GM21528 (cell line): Measurements from ENCODE around the gene MUL1.

Experiments
- ATAC-seq: cut with Tn5 transposase; IDR thresholded peaks from one replicate; pipeline ENCODE4 v1.9.1; 2021; ENCODE audit warnings: mild to moderate bottlenecking, moderate library complexity; ENCODE audit not compliant: unreplicated experiment, low FRiP score

The MUL1 gene

DNA sequence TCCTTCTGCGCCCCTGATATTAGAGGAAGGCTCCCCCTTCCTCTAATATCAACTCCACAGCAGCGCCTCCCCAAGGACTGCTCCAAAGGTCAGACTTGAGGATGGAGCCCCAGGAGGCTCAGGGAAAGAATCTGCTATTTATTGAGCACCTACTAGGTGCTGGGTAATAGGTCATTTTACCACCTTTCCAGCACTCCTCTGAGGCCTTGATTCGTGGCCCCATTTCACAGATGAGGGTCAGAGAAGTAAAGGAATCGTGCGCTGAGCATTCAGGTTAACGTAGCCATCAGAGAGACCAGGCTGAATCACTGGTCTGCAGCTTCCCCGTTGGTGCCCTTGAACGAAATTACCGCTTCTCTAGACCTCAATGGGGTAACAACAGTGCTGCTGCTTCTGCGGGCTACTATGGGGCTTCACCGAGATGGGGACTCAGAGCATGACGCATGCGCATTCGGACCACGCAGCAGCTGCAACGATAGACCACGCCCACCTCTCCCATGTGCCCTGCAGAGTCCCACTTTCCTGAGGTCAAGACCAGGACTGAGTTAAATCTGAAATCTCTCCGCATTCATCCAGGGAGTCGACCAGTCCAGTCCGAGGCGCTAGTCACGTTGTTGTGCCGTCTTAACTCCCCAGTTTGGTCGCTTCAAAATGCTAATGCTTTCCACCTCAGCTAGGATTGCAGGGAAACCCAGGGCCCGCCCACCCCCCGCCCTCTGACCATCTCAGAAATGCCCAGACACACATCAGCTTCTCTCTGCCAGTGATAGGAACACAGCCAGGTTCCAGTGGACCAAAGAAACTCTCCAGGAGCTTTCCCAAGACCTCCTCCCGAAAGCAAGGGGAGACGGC, 34.9 kb downstream of the MUL1 start:
- no peak for ATAC-seq

DNA sequence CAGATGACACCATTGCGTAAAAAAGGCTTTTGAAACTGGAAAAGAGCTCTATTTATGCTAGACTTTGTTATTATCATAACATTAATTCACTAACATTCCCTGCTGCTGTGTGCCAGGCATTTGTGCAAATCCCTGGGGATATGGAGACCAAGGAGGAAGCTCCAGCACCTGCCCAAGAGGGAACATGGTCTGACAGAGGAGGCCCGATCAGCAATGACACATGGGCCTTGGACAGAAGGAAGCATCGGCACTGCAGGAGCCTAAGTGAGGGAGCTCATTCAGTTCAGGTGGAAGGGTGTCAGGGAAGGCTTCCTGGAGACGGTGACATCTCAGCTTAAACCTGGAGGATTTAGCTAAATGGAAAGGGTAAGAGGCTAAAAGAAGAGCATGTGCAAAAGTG, 35.8 kb downstream of the MUL1 start:
- ATAC-seq: no peak

DNA sequence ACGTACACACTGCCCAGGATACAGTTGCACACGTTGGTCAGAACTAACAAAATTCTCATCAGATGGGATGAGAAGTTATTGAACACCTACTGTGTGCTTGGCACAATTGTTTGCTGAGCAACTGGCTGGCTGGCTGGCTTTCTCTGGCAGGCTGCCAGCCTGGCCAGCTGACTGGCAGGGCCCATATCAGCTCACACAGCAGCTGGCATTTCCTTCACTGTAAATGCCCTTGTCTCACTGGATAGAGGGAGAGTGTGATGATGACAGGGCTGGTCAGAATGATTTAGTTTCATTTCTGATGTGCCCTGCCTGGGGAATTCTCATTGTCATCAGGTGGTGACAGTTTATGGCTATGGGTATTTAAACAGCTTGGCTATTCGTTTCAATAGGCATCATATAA, 37.8 kb downstream of the MUL1 start:
- no peak for ATAC-seq

DNA sequence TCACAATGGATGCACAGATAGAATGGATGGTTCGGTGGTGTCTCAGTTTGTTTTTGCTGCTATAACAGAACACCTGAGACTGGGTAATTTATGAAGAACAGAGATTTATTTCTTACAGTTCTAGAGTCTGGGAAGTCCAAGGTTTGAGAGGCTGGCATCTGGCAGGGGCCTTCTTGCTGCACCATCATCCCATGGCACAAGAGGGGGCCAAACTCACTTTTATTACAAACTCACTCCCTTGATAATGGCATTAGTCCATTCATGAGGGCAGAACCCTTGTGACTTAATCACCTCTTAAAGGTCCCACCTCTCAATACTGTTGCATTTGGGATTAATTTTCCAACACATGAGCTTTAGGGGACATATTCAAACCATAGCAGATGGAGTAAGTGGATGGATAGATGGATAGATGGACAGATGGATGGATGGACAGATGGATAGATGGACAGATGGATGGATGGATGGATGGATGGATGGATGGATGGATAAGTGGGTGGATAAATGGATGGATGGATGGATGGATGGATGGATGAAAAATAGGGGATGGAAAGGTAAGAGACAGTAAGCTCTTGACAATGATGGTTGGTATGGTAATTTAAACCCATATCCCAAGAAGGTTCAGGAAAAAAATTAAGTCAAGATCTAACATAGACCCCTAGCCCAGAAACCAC, 38.4 kb downstream of the MUL1 start:
- ATAC-seq: no peak

DNA sequence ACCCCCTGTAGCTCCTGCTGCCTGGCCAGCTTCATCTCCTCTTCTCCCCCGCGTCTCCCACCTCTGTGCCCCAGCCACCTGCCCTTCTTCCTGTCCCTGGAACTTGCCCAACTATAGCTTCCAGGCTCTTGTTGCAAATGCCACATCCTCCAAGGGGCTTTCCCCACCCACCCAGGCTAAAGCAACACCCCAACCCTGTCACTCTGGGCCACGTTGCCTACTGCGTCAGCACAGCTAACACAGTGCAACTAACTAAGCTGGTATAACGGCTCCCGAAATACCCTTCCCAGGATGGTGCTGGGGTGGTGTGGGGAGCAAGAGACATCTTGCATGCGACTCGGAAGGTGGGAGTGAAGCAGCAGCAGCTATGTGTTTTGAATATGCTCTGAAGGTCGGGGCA, 41.7 kb downstream of the MUL1 start:
- ATAC-seq: no peak

DNA sequence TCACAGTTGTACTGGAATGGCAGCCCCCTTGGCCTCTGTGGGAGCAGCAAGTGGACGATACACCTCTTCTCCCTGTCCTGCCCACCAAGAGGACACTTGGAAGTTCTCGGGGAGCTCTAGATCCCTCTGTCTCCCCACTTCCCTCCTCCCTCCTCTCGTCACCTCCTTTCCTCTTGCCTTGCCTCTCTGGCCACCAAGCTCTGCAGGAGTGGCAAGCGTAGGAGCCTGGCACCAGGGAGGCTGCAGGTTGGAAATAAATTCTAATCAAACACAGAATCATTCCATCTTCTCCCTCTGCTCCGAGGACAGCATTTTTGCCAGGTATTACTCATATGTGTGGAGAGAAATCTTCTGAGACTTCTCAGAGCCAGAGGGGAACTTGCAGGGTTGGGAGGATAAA, 42.8 kb downstream of the MUL1 start:
- ATAC-seq: no peak

DNA sequence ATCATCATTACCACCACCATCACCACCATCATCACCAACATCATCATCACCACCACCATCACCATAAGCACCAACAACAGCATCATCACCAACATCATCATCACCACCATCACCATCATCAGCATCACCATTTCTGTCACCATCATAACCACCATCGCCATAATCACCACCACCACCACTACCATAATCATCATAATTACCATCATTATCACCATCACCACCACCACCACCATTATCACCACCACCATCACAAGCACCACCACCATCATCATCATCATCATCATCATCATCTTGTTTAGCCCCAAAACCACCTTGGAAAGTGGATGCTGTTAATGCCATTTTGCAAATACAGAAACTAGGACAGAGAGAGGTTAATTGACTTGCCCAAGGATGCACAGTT, 44.4 kb downstream of the MUL1 start:
- ATAC-seq: no peak

DNA sequence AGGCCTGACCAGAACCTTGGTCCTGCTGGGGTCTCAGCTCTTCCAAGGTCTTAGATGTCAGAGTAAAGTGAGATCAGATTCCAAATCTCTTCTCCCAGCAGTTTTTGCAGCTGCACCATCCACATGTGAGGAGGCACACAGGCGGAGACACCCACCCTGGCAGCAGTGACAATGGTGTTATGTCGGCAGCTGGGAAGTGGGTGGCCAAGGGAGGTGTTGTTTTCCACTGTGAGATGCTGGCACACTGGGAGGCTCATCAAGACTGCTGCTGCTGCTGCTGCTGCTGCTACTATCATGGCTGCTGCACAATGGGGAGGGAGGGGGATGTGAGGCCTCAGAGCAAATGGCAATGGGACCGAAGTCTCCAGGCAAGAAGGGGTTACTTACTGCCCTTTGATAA, 45.6 kb downstream of the MUL1 start:
- ATAC-seq: no peak

DNA sequence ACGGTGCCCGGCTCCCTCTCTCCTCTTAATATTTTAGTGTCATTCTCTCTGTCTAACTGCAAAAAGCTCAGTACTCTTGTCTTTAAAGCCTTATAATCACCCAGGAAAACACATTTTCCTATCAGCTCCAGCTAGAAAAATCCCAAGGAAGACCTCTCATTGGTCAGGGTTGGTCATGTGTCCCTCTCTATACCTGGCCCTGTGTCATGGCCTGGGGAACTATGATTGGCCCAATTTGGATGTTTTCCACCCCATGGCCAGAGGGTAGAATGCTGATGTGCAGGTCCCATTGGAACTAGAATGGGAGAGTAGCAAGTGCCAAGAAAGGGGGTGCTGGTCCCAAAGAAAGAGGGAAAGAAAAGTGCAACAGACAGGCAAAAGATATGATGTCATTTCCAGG, 49.2 kb downstream of the MUL1 start:
- ATAC-seq: no peak

DNA sequence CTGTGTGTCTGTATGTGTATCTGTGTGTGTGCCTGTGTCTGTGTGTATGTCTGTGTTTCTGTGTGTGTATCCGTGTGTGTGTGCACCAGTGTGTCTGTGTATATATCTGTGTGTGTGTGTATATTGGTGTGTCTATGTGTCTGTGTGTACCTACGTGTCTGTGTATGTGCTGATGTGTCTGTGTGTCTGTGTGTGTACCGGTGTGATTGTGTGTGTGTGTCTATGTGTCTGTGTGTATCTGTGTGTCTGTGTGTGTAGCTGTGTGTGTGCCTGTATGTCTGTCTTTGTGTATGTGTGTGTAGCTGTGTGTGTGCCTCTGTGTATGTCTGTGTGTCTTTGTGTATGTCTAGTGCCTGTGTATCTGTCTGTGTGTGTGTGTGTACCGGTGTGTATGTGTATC, 53.9 kb downstream of the MUL1 start:
- no peak for ATAC-seq

DNA sequence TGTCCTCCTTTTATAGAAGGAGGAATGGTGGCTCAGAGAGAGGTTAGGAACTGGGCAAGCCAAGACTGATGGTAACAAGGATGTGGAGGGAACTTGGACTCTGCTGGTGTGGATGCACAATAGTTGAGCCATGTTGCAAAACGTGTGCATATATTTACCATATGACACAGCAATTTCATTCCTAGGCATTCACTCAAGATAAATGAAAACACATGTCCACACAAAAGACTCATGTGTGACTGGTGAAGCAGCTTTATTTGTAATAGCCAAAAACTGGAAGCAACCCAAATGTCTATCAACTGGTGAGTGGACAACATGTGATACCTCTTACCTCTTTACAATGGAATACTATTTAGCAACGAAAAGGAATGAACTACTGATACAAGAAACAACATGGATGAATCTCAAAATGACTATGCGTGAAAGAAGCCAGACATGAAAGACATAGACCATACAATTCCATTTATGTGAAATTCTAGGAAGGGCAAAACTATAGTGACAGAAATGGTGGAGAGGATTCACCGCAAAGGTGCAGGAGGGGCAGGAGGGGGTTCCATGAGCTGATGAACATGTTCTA, 58.1 kb downstream of the MUL1 start:
- ATAC-seq: no peak
